HG02938 (cell line): ENCODE measurements around the gene ANO10.
"Not testable (repeated sequence)": the region's sequence is repeated elsewhere in the genome, so short reads cannot be mapped to it uniquely, and the experiment has no call there.

ENCODE experiments used
- ATAC-seq: cut with Tn5 transposase; IDR thresholded peaks from one replicate; pipeline ENCODE4 v1.9.1; 2021; ENCODE audit warnings: mild to moderate bottlenecking, moderate library complexity; ENCODE audit not compliant: unreplicated experiment

ANO10 gene

GRCh38 chr3:43629257-43629656, 7.4 kb upstream of the ANO10 start:
- ATAC-seq: no peak

DNA sequence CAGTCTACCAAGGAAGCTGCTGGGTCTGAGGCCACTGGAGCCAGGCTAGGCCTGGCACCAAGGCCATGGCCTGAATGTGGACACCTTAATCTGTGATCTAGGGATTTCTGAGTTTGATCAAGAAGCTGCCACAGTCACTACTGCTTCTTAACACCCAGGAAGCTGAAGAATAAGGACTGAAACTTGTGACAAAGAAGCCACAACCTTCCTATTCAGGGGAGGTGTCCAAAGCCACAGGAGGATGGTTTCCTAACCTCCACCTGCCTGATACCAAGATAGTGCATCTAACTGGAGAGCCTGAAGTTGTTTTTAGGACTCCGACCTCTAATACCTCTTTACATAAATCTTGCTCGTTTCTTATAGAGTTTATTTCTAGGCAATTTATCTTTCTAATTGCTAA, 5.5 kb upstream of the ANO10 start:
- ATAC-seq: peak; percentile 47

DNA sequence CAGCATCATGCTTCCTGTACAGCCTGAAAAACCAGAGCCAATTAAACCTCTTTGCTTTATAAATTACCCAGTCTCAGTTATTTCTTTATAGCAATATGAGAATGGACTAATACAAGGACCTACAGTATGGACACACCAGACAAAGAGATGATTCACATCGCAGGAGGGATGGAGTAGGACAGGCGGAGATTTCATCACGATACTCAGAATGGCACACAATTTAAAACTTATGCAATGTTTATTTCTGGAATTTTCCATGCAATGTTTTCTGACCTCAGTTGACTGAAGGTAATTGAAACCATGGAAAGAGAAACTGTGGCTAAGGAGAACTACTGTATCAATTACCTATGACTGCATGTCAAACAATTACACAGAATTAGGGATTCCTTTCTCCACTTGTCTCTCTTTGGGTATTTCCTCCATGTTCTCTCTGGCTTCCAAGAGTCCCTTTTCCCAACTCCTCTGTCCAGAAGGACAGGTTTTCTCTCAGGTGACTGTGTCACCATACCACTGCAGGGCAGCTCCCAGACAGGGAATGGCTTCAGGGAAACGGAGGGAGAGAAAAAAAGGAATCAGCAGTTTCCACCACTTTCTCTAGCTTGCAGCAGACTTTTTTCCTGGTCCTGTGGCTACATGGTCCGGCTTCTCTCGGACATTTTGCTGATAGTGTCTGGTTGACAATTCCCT, 3.0 kb upstream of the ANO10 start:
- no peak for ATAC-seq

DNA sequence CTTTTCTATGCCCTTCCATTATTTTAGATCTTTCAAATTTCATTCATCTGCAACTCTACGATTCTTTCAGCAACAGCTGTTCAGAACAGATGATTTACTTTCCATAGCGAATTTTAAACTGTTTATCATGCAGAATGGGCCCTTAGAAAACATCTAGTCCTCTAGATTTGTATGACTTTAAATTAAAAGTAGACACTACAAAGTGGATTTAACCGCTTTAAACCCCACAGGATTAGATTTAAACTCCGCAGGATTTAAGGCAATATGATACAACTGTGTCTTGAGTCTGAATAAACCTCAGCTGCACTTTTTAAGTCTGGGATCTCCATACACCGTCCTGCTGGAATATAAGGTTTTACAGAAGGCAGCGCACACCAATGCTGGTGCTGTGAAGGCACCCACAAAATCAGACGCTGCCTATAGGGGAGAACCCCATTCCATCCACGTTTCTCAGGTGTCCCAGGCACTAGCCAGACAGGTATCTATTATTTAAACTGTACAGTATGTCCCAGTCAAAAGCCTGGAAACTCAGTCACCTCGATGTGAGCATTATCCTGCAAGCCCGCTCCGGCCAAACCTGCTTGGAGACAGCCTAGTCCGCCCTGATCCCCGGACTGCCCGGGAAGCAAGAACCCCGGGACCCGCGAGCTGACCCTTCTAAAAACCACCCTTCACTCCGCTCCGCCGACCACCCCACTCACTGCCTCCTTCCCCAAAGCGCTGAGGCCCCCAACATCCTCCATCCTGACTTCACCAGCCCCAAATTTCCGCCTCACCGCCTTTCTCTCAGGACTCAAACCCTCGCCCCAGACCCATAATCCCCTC, 768 bp downstream of the ANO10 start:
- no peak for ATAC-seq

DNA sequence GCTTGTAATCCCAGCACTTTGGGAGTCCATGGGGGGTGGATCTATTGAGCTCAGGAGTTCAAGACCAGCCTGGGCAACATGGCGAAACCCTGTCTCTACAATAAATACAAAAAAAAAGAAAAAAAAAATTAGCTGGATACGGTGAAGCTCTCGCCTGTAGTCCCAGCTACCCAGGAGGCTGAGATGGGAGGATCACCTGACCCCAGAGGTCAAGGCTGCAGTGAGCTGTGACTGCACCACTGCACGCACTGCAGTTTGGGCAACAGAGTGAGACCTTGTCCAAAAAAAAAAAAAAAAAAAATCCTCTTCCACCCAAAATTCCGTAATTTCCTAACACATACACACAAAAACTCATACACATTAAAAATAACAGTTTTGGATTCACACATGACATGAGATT, 2.2 kb downstream of the ANO10 start:
- ATAC-seq: no peak

- no peak for ATAC-seq
These were observed 3.7 kb downstream of the ANO10 start for GRCh38 chr3:43618142-43618541.

GRCh38 chr3:43616034-43616433, 5.8 kb downstream of the ANO10 start:
- no peak for ATAC-seq

GRCh38 chr3:43615133-43615532, 6.7 kb downstream of the ANO10 start:
- ATAC-seq: no peak

DNA sequence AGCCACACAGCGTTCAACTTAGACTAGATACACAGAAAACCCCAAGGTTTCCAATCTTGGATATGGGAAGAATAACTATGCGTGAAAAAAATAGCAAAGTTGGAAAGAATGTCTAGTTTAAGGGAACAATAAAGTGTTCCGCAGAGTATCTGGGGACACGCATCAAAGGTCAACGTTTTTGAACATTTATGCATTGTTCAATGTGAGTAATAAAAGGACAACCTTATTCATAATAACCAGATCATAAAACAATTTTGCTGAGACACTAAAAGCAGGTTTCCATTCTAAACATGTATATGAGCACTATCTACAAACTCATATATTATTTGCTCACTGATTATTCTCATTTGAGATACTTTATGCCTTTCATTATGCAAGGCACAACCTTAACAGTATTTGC, 7.8 kb downstream of the ANO10 start:
- no peak for ATAC-seq

DNA sequence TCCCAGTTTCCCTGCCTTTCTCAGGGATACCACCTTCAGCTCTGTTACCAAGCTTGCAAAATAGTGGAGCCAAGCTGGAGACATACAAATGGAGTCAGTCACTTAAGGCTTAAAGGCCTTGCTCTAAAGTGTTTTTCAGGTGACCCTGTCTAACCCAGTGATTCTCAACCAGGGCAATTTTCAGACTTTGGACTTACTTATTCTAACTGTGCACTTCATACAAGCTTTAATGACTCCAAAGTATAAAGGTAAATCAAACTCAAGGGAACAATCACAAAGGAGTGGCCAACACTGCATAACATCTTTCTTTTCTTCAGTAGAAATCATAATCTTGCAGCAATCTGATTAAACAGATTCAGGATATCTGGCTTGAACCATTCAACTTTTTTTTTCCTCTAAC, 9.4 kb downstream of the ANO10 start:
- no peak for ATAC-seq

DNA sequence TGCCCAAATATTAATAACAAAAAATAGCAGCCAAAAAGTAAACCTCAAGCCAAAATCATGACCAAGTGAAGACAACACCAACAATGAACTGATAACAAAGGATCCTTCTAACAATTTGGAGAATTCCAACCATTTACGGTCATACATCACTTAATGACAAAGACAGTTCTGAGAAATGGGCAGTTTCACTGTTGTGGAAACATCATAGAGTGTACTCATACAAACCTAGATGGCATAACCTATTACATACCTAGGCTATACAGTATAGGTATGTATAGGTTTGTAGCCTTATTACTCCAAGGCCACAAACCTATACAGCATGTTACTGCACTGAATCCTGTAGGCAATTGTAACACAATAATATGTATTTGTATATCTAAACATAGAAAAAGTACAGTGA, 12.4 kb downstream of the ANO10 start:
- ATAC-seq: no peak

DNA sequence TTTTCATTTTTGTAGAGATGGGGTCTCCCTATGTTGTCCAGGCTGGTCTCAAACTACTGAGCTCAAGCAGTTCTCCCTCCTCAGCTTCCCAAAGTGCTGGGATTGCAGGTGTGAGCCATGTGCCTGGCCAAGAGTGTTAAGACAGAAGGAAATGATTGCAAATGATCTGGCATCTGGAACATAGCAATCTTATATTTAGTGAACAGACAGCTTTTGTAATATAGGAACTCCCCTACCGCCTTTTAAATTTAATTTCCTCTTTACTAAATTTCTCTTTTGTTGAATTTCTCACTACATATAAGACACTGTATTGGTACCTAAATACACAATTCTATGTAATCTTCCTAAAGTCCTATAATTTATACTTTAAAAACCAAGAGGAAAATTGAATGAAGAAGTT, 13.1 kb downstream of the ANO10 start:
- no peak for ATAC-seq

- no peak for ATAC-seq
These were observed 15.5 kb downstream of the ANO10 start for GRCh38 chr3:43606284-43606683.

GRCh38 chr3:43599959-43600358, 21.9 kb downstream of the ANO10 start:
- ATAC-seq: not testable (repeated sequence)

GRCh38 chr3:43597961-43598360, 23.9 kb downstream of the ANO10 start:
- no peak for ATAC-seq

GRCh38 chr3:43596178-43596577, 25.6 kb downstream of the ANO10 start:
- ATAC-seq: not testable (repeated sequence)

DNA sequence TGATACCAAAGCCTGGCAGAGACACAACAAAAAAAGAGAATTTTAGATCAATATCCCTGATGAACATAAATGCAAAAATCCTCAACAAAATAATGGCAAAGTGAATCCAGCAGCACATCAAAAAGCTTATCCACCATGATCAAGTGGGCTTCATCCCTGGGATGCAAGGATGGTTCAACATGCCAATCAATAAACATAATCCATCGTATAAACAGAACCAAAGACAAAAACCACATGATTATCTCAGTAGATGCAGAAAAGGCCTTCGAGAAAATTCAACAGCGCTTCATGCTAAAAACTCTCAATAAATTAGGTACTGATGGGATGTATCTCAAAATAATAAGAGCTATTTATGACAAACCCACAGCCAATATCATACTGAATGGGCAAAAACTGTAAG, 26.5 kb downstream of the ANO10 start:
- not testable (repeated sequence) for ATAC-seq

DNA sequence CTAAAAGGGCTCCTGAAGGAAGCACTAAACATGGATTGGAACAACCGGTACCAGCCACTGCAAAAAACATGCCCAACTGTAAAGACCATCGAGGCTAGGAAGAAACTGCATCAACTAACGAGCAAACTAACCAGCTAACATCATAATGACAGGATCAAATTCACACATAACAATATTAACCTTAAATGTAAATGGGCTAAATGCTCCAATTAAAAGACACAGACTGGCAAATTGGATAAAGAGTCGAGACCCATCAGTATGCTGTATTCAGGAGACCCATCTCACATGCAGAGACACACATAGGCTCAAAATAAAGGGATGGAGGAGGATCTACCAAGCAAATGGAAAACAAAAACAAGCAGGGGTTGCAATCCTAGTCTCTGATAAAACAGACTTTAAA, 28.2 kb downstream of the ANO10 start:
- ATAC-seq: not testable (repeated sequence)

DNA sequence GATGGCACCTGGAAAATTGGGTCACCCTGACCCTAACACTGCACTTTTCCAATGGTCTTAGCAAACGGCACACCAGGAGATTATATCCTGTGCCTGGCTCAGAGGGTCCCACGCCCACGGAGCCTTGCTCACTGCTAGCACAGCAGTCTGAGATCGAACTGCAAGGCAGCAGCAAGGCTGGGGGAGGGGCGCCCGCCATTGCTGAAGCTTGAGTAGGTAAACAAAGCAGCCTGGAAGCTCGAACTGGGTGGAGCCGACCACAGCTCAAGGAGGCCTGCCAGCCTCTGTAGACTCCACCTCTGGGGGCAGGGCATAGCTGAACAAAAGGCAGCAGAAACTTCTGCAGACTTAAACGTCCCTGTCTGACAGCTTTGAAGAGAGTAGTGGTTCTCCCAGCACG, 29.9 kb downstream of the ANO10 start:
- ATAC-seq: not testable (repeated sequence)

DNA sequence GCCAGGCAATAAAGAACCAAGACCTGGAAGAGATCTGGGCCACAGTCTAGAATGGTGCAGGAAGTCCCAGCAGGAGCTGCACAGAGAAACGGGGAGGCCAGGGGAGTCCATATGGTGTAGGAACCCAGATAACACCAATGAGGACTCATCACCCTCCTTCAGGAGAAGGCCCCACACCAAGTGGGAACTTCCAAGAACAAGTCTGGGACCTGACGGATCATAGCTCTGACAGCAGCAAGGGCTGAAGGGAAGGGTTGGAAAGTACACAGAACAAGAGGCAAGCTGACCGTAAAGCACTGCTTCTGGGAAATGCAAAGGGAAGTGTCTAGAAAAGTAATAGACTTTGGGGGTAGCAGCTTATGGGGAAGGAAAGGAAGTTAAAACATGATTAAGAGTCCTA, 34.5 kb downstream of the ANO10 start:
- ATAC-seq: no peak

- no peak for ATAC-seq
These were observed 37.6 kb downstream of the ANO10 start for GRCh38 chr3:43584043-43584826.

- ATAC-seq: no peak
These were observed 38.3 kb downstream of the ANO10 start for GRCh38 chr3:43583481-43583880.
